ENCODE data around the gene RUBCN.

GRCh38 chr3:197736010-197736490, 654 bp downstream of the RUBCN start:
- TF ChIP-seq CTCF (conservative IDR thresholded peaks at IDR 0.05; ENCODE audit: low read length) (no peak), EZH2phosphoT487 (IDR thresholded peaks at IDR 0.05; ENCODE audit: borderline replicate concordance, low read depth, low read length) (no peak)
